ENCODE data around the gene HORMAD2.

- TF ChIP-seq POLR2A (IDR thresholded peaks at IDR 0.05; ENCODE audit: low read depth, low read length) (no peak), CTCF (IDR thresholded peaks at IDR 0.05; ENCODE audit: extremely low read depth in 1 of 2, insufficient read depth in 1 of 2, low read depth in 1 of 2, low read length in 2 of 2) (no peak), EZH2 (IDR thresholded peaks at IDR 0.05; ENCODE audit: borderline replicate concordance, low read depth, low read length, severe bottlenecking) (no peak), MAX (IDR thresholded peaks at IDR 0.05; ENCODE audit: insufficient read depth, insufficient read length) (no peak), JUN (IDR thresholded peaks at IDR 0.05; ENCODE audit: borderline replicate concordance, insufficient read depth, insufficient read length, low read depth) (no peak)
Measured at GRCh38 chr22:30132290-30132996, 52.2 kb downstream of the HORMAD2 start.

All from endothelial cell of umbilical vein (primary cell).